OCI-LY3 (cell line): ENCODE measurements around the gene LRTM2.

ENCODE experiments used
- H2AFZ ChIP-seq: fragments of 200-600, 300-600 bp; shearing (Covaris generic); 2 replicates; pipeline ENCODE4 v1.6.0; 2014; ENCODE audit warnings: antibody characterized with exemption, low read depth, low read length
- H3K27ac ChIP-seq: fragments of 200-600, 300-600 bp; sonication (generic); 2 replicates; pipeline ENCODE4 v1.5.1; 2014; ENCODE audit warnings: mild to moderate bottlenecking, low read length, moderate library complexity, mixed read lengths
- H3K27me3 ChIP-seq: fragments of 200-600, 300-600 bp; sonication (generic); 2 replicates; pipeline ENCODE4 v1.6.1; 2014; ENCODE audit warnings: low read depth, low read length, mixed read lengths
- H3K36me3 ChIP-seq: fragments of 200-600, 300-600 bp; sonication (generic); replicated peaks from 2 replicates; pipeline ENCODE3; 2014; ENCODE audit warnings: low read depth, low read length, mixed read lengths
- H3K4me1 ChIP-seq: fragments of 300-600, 200-600 bp; sonication (generic); 2 replicates; pipeline ENCODE4 v1.6.1; 2014; ENCODE audit warnings: low read length, mixed read lengths
- H3K4me2 ChIP-seq: fragments of 200-600, 300-600 bp; sonication (generic); 2 replicates; pipeline ENCODE4 v1.6.1; 2014; ENCODE audit warnings: low read length, mixed read lengths
- H3K4me3 ChIP-seq: fragments of 300-600, 200-600 bp; sonication (generic); 2 replicates; pipeline ENCODE4 v1.5.1; 2014; ENCODE audit warnings: antibody characterized with exemption, mild to moderate bottlenecking, low read length, moderate library complexity
- H3K79me2 ChIP-seq: fragments of 300-600, 200-600 bp; shearing (Covaris generic); 2 replicates; pipeline ENCODE4 v1.6.1; 2014; ENCODE audit warnings: mild to moderate bottlenecking, low read length, mixed read lengths
- H3K9ac ChIP-seq: fragments of 300-600, 200-600 bp; shearing (Covaris generic); 2 replicates; pipeline ENCODE4 v1.6.0; 2014; ENCODE audit warnings: mild to moderate bottlenecking, low read length, moderate library complexity
- H3K9me3 ChIP-seq: fragments of 200-600, 300-600 bp; shearing (Covaris generic); 2 replicates; pipeline ENCODE4 v1.6.1; 2014; ENCODE audit warnings: low read length, mixed read lengths; ENCODE audit not compliant: insufficient read depth
- H4K20me1 ChIP-seq: fragments of 200-600, 300-600 bp; sonication (generic); 2 replicates; pipeline ENCODE4 v1.6.1; 2016; ENCODE audit warnings: low read length, mixed read lengths; ENCODE audit not compliant: insufficient read depth
- CTCF ChIP-seq: fragments of 200-600, 300-600 bp; sonication (generic); IDR thresholded peaks from 2 replicates; pipeline ENCODE4 v1.5.1; 2014; ENCODE audit warnings: antibody characterized with exemption, low read length, low read depth
- EZH2phosphoT487 ChIP-seq: fragments of 200-600 bp; shearing (Covaris generic); IDR thresholded peaks from 2 replicates; pipeline ENCODE4 v1.6.1; 2018; ENCODE audit warnings: antibody characterized with exemption, mixed run types, low read depth

The LRTM2 gene

GRCh38 chr12:1883513-1883912 lies 63.1 kb downstream of the LRTM2 start:
- H3K4me1 ChIP-seq = no peaks in the 10 kb centered on the region
- no peak overlapping the region for H3K4me2 ChIP-seq
- no peaks in the 10 kb centered on the region for H3K79me2 ChIP-seq
- no peak overlapping the region for H3K9ac ChIP-seq
- H2AFZ ChIP-seq = no peak overlapping the region
- H3K4me3 ChIP-seq = no peak overlapping the region
- no peaks in the 10 kb centered on the region for H3K9me3 ChIP-seq
- H3K36me3 ChIP-seq = no peaks in the 10 kb centered on the region
- peaks cover 9% of the 10 kb centered on the region for H3K27me3 ChIP-seq
- no peak for TF ChIP-seq CTCF
- no peak for TF ChIP-seq EZH2phosphoT487
- no peaks in the 10 kb centered on the region for H4K20me1 ChIP-seq
- no peak overlapping the region for H3K27ac ChIP-seq

- no peaks in the 10 kb centered on the region for H3K79me2 ChIP-seq
Observed at GRCh38 chr12:1884651-1885050, 64.3 kb downstream of the LRTM2 start.

GRCh38 chr12:1885082-1885596 lies 64.8 kb downstream of the LRTM2 start:
- no peaks in the 10 kb centered on the region for H3K9me3 ChIP-seq
- no peak overlapping the region for H3K9ac ChIP-seq
- no peak overlapping the region for H2AFZ ChIP-seq
- H3K79me2 ChIP-seq = no peaks in the 10 kb centered on the region
- no peak for TF ChIP-seq EZH2phosphoT487
- no peak for TF ChIP-seq CTCF
- peaks cover 9% of the 10 kb centered on the region for H3K27me3 ChIP-seq
- no peak overlapping the region for H3K4me3 ChIP-seq
- no peak overlapping the region for H3K27ac ChIP-seq
- H3K4me2 ChIP-seq = no peak overlapping the region
- H4K20me1 ChIP-seq = no peaks in the 10 kb centered on the region
- no peaks in the 10 kb centered on the region for H3K36me3 ChIP-seq
- H3K4me1 ChIP-seq = no peaks in the 10 kb centered on the region

More at GRCh38 chr12:1884651-1885050, 64.3 kb downstream of the LRTM2 start:
- Histone ChIP-seq H3K9ac (no peak overlapping the region), H3K9me3 (no peaks in the 10 kb centered on the region), H3K36me3 (no peaks in the 10 kb centered on the region), H2AFZ (no peak overlapping the region), H3K4me1 (no peaks in the 10 kb centered on the region), H4K20me1 (no peaks in the 10 kb centered on the region), H3K27me3 (peaks cover 9% of the 10 kb centered on the region), H3K27ac (no peak overlapping the region), H3K4me2 (no peak overlapping the region), H3K4me3 (no peak overlapping the region)
- TF ChIP-seq EZH2phosphoT487 = no peak
- no peak for TF ChIP-seq CTCF

GRCh38 chr12:1885599-1886245 lies 65.4 kb downstream of the LRTM2 start:
- Histone ChIP-seq H3K27ac (no peak overlapping the region), H3K4me1 (no peaks in the 10 kb centered on the region), H3K79me2 (no peaks in the 10 kb centered on the region), H3K9ac (no peak overlapping the region), H3K36me3 (no peaks in the 10 kb centered on the region), H3K27me3 (peaks cover 9% of the 10 kb centered on the region), H4K20me1 (no peaks in the 10 kb centered on the region), H2AFZ (no peak overlapping the region), H3K4me3 (no peak overlapping the region), H3K9me3 (no peaks in the 10 kb centered on the region), H3K4me2 (no peak overlapping the region)
- TF ChIP-seq EZH2phosphoT487 (no peak), CTCF (no peak)
